ENCODE data around the gene COIL.
"Not testable (repeated sequence)": the region's sequence is repeated elsewhere in the genome, so short reads cannot be mapped to it uniquely, and the experiment has no call there.

COIL gene

DNA sequence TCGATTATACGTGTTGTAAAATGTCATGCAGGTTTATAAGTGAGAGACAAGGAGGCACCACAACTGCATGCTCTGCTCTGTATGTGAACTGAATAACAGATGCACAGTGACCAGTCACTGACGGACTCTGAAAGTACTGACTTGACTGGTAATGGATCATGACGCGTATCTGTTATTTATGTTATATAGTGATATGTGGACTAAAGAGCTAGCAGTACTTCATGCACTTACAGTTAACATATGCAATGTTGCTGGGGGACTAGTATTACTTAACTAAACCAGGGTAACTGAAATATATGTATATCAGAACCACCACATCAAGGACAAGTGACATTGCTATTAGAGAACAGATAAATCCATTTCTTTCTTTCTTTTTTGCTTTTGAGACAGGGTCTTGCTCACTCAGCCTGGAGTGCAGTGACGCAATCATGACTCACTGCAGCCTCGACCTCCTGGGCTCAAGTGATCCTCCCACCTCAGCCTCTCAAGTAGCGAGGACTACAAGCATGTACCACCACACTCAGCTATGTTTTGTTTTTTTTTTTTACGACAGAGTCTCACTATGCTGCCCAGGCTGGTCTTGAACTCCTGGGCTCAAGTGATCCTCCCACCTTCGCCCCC, 17.2 kb downstream of the COIL start:
- Histone ChIP-seq H3K9ac (ENCODE audit: low read length) (no peak overlapping the region), H3K9me3 (ENCODE audit: control insufficient read depth, low read length) (no peaks in the 10 kb centered on the region), H3K36me3 (ENCODE audit: control insufficient read depth, insufficient read depth, low read length) (no peaks in the 10 kb centered on the region), H3K4me3 (ENCODE audit: low read length) (no peak overlapping the region), H3K27me3 (ENCODE audit: control insufficient read depth, insufficient read depth, low read length) (no peaks in the 10 kb centered on the region), H3K4me1 (ENCODE audit: control insufficient read depth, insufficient read depth, low read length) (no peaks in the 10 kb centered on the region)

DNA sequence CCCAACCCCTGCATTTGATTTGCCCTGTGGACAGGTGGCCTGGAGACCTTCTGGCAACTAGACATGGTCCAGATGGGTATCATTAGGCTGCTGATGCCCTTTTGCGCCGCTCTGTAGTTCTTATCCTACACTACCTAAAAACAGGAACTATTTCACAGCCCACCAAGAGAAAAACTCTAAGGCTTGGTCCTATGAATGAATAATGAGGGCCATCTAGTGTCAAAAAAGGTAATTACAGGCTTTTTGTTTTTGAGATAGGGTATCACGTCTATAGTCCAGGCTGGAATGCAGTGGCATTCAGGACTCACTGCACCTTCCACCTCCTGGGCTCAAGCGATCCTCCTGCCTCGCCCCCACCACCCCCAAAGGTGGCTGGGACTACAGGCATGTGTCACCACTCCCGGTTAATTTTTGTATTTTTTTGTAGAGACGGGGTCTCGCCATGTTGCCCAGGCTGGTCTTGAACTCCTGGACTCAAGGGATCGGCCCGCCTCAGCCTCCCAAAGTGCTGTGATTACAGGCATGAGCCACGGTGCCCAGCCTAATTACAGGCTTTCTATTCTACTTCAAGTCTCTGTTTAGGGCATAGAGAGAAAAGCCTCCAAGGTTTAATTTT, 20.9 kb downstream of the COIL start:
- no peak overlapping the region for H3K4me3 ChIP-seq (ENCODE audit: low read length)
- no peaks in the 10 kb centered on the region for H3K27me3 ChIP-seq (ENCODE audit: control insufficient read depth, insufficient read depth, low read length)
- no peaks in the 10 kb centered on the region for H3K36me3 ChIP-seq (ENCODE audit: control insufficient read depth, insufficient read depth, low read length)
- no peak overlapping the region for H3K9ac ChIP-seq (ENCODE audit: low read length)
- peaks cover 8% of the 10 kb centered on the region for H3K4me1 ChIP-seq (ENCODE audit: control insufficient read depth, insufficient read depth, low read length)
- H3K9me3 ChIP-seq (ENCODE audit: control insufficient read depth, low read length) = no peaks in the 10 kb centered on the region

DNA sequence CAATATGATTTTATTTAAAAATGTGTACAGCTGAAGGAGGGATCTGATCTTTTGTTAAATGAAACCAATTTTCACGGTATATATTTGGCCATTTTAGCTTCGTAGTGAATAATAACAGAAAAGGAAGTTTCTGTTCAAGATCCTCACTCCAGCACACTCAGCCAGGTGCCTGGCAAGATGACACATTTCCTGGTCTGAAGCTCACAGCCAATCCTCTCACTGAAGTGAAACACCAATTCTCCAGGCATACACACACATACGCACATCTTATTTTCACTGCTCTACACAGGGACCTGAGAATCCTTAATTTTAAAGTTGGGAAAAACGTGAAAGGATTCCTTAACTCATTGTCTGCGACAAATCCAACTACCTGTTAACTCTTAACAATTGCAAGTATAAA, 22.6 kb downstream of the COIL start:
- not testable (repeated sequence) for H3K4me3 ChIP-seq (ENCODE audit: low read length); H3K9me3 ChIP-seq (ENCODE audit: control insufficient read depth, low read length); H3K27me3 ChIP-seq (ENCODE audit: control insufficient read depth, insufficient read depth, low read length); H3K4me1 ChIP-seq (ENCODE audit: control insufficient read depth, insufficient read depth, low read length); H3K9ac ChIP-seq (ENCODE audit: low read length); H3K36me3 ChIP-seq (ENCODE audit: control insufficient read depth, insufficient read depth, low read length)

DNA sequence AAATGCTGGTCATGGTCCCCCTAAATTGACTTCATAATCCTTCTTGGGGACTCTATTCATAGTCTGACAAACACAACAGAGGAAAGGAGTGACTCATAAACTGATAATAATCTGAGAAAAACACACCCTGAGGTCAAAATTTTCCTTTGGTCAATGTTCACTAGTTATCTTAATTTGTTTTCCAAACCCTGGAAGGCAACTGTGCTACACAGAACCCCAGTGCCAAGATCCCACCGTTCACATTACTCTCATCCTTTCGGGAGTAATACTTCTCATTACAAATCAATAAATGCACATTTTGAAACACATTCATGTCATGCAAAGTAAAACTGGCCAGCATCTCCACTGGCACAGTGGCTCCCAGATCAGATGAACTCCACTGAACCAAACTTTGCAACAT, 23.2 kb downstream of the COIL start:
- no peaks in the 10 kb centered on the region for H3K27me3 ChIP-seq (ENCODE audit: control insufficient read depth, insufficient read depth, low read length)
- H3K4me3 ChIP-seq (ENCODE audit: low read length) = no peak overlapping the region
- no peak overlapping the region for H3K9ac ChIP-seq (ENCODE audit: low read length)
- H3K4me1 ChIP-seq (ENCODE audit: control insufficient read depth, insufficient read depth, low read length) = peaks cover 8% of the 10 kb centered on the region
- no peaks in the 10 kb centered on the region for H3K36me3 ChIP-seq (ENCODE audit: control insufficient read depth, insufficient read depth, low read length)
- H3K9me3 ChIP-seq (ENCODE audit: control insufficient read depth, low read length) = no peaks in the 10 kb centered on the region

DNA sequence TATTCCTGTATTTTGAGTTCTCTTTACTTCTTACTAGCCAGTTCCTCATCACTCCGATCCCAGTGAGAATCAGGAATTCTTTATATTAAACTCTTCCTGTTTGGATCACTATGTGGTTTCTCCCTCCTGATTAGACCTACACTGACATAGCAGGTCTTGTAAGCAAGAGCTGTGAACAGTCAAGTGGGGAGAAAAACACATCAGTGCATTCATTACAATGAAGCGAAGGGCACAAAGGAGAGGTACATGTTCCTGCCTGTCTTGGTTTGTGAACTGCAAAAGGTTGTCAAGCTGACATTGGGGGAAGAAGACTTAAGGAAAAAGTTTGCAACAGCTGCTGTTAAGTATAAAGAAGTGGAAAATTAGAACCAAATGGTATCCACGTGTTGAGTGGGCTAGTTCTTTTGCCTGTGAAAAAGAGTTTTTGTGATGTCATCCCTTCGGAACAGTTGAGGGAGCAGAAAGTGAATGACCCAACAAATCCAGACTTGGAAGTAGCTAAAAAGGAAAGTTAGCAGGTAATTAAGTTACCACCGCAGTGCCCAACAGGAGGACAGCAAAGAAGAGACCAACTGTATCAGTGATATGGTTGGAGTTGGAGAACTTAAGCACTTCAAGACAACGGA, 24.0 kb downstream of the COIL start:
- Histone ChIP-seq H3K4me1 (ENCODE audit: control insufficient read depth, insufficient read depth, low read length) (peaks cover 8% of the 10 kb centered on the region), H3K9me3 (ENCODE audit: control insufficient read depth, low read length) (no peaks in the 10 kb centered on the region), H3K9ac (ENCODE audit: low read length) (no peak overlapping the region), H3K4me3 (ENCODE audit: low read length) (no peak overlapping the region), H3K27me3 (ENCODE audit: control insufficient read depth, insufficient read depth, low read length) (no peaks in the 10 kb centered on the region), H3K36me3 (ENCODE audit: control insufficient read depth, insufficient read depth, low read length) (no peaks in the 10 kb centered on the region)

DNA sequence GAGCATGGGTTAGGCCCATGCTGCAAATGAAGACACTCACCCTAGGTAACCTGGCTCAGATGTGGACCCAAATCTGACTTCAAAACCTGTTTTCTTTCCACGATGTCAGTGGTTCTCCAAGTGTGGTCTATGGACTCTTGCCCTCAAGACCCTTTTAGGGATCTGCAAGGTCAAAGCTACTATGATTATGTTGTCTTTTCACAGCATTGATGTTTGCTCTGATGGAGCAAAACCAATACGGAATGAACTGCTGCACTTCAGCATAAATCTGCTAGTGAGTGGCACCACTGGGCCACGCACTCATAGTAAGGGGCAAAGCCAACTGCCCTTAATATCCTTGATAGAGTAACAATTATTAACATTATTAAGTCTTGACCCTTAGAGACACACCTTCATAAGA, 25.4 kb downstream of the COIL start:
- H3K27me3 ChIP-seq (ENCODE audit: control insufficient read depth, insufficient read depth, low read length) = no peaks in the 10 kb centered on the region
- H3K4me1 ChIP-seq (ENCODE audit: control insufficient read depth, insufficient read depth, low read length) = peaks cover 8% of the 10 kb centered on the region
- H3K9me3 ChIP-seq (ENCODE audit: control insufficient read depth, low read length) = no peaks in the 10 kb centered on the region
- no peaks in the 10 kb centered on the region for H3K36me3 ChIP-seq (ENCODE audit: control insufficient read depth, insufficient read depth, low read length)
- no peak overlapping the region for H3K4me3 ChIP-seq (ENCODE audit: low read length)
- no peak overlapping the region for H3K9ac ChIP-seq (ENCODE audit: low read length)

DNA sequence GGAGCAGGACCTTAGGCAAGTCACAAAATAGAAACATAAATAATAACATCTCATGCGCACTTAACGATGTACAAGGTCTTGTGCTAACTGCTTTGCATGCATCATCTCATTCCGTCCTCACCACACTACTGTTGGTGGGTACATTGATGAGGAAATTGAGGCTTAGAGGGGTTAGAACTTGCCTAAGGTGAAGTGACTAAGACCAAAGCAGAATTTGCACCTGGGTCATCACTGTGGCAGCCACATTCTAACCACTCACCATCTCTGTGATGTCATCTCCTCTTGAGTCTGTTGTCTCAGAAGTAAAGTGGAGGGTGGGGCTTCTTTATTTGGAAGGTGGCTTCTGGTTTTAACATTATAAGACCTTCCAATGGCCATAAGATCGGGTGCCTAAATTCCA, 26.6 kb downstream of the COIL start:
- Histone ChIP-seq H3K9me3 (ENCODE audit: control insufficient read depth, low read length) (no peaks in the 10 kb centered on the region), H3K27me3 (ENCODE audit: control insufficient read depth, insufficient read depth, low read length) (no peaks in the 10 kb centered on the region), H3K4me3 (ENCODE audit: low read length) (no peak overlapping the region), H3K9ac (ENCODE audit: low read length) (no peak overlapping the region), H3K36me3 (ENCODE audit: control insufficient read depth, insufficient read depth, low read length) (no peaks in the 10 kb centered on the region), H3K4me1 (ENCODE audit: control insufficient read depth, insufficient read depth, low read length) (peaks cover 8% of the 10 kb centered on the region)

DNA sequence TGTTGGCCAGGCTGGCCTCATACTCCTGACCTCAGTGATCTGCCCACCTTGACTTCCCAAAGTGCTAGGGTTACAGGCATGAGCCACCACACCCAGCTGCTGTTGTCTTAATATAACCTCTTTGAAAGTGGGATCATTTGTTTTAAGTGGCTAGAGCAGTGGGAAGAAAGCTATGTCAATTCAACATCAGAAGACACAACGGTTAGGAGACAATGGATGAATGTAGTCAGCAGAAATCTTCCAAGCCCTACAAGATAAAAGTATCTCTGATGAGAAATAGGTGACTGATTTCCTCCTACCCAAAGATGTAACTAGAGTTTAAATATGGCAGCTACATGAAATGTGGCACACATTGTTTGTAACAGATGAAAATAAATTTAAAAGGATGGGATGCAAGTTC, 27.0 kb downstream of the COIL start:
- no peaks in the 10 kb centered on the region for H3K36me3 ChIP-seq (ENCODE audit: control insufficient read depth, insufficient read depth, low read length)
- H3K27me3 ChIP-seq (ENCODE audit: control insufficient read depth, insufficient read depth, low read length) = no peaks in the 10 kb centered on the region
- no peaks in the 10 kb centered on the region for H3K9me3 ChIP-seq (ENCODE audit: control insufficient read depth, low read length)
- H3K9ac ChIP-seq (ENCODE audit: low read length) = no peak overlapping the region
- H3K4me3 ChIP-seq (ENCODE audit: low read length) = no peak overlapping the region
- H3K4me1 ChIP-seq (ENCODE audit: control insufficient read depth, insufficient read depth, low read length) = peaks cover 8% of the 10 kb centered on the region

DNA sequence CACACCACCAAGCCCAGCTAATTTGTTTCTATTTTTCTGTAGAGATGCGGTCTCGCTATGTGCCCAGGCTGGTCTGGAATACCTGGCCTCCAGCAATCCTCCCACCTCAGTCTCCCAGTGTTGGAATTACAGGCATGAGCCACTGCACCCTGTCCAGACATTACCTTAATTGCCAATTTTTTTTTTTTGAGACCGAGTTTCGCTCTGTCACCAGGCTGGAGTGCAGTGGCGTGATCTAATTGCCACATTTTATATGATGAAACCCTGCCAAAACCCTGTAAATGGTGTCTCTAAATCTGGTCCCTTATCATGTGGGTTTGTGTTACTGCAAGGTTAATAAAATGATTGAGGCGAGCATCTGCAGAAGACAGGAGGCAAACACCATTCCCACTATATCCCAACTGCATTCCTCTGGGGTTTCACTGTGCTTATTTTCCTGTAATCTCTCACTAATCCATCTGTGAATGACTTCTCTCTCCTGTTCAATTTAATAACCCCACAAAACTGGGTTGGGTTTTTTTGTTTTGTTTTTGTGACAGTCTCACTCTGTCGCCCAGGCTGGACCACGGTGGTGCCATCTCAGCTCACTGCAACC, 27.6 kb downstream of the COIL start:
- no peak overlapping the region for H3K9ac ChIP-seq (ENCODE audit: low read length)
- no peak overlapping the region for H3K4me3 ChIP-seq (ENCODE audit: low read length)
- H3K4me1 ChIP-seq (ENCODE audit: control insufficient read depth, insufficient read depth, low read length) = peaks cover 8% of the 10 kb centered on the region
- no peaks in the 10 kb centered on the region for H3K27me3 ChIP-seq (ENCODE audit: control insufficient read depth, insufficient read depth, low read length)
- no peaks in the 10 kb centered on the region for H3K9me3 ChIP-seq (ENCODE audit: control insufficient read depth, low read length)
- H3K36me3 ChIP-seq (ENCODE audit: control insufficient read depth, insufficient read depth, low read length) = no peaks in the 10 kb centered on the region

DNA sequence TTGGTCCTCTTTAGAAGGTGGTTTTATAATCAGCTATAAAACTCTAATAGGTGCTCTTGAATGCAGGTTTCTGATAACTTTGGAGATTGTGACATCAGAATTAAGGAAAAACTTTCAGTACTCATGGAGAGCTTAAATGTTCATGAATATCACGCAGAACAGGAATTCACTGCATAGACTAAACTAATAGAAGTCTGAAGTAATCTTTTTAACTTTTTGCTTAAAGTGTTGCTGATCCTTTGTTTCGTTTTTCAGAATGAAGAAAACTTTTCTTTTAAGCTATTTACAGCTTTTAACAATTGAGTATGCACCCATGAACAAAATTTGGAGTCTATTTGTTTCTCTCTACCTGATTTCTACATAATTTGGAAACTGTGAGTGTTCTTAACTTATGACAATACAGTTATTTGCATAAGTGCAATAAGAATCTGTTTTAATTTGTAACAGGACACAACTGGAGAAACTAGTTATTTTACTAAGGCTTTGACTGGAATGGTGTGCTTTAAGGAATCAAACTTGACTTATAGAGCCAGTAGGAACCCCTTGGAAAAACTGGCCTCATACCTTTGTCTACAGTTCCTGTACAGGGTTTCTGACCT, 30.0 kb downstream of the COIL start:
- Histone ChIP-seq H3K9ac (ENCODE audit: low read length) (no peak overlapping the region), H3K27me3 (ENCODE audit: control insufficient read depth, insufficient read depth, low read length) (no peaks in the 10 kb centered on the region), H3K9me3 (ENCODE audit: control insufficient read depth, low read length) (no peaks in the 10 kb centered on the region), H3K4me1 (ENCODE audit: control insufficient read depth, insufficient read depth, low read length) (no peaks in the 10 kb centered on the region), H3K36me3 (ENCODE audit: control insufficient read depth, insufficient read depth, low read length) (no peaks in the 10 kb centered on the region), H3K4me3 (ENCODE audit: low read length) (no peak overlapping the region)

DNA sequence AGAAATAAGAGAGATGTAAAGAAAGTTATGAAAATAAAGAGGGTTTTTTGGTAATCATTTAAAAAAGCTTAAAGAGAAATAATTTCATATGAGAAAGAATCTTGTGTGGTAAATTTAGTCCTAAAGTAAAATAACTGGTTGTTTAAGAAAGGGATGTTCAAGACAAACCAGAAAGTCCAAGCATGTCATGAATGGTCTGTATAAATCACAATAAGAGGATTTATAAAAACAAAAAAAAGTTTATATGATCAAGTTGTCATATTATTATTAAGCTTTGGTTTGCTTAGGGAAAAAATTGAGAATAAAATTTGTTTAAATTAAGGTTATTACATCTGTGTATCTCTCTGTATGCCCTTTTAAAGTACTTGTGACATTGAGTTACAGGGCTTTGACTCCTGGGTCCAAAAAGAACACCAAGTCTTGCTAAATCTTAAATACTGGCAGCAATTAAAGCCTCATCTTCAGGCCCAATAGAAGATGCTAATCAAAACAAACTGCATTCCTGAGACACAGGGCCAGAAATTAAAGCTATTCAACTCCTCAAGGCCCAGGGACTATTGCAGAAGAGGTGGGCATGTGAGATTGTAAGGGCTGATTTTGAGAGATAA, 31.4 kb downstream of the COIL start:
- H3K9me3 ChIP-seq (ENCODE audit: control insufficient read depth, low read length) = no peaks in the 10 kb centered on the region
- H3K4me3 ChIP-seq (ENCODE audit: low read length) = no peak overlapping the region
- no peaks in the 10 kb centered on the region for H3K4me1 ChIP-seq (ENCODE audit: control insufficient read depth, insufficient read depth, low read length)
- no peaks in the 10 kb centered on the region for H3K27me3 ChIP-seq (ENCODE audit: control insufficient read depth, insufficient read depth, low read length)
- no peaks in the 10 kb centered on the region for H3K36me3 ChIP-seq (ENCODE audit: control insufficient read depth, insufficient read depth, low read length)
- no peak overlapping the region for H3K9ac ChIP-seq (ENCODE audit: low read length)

DNA sequence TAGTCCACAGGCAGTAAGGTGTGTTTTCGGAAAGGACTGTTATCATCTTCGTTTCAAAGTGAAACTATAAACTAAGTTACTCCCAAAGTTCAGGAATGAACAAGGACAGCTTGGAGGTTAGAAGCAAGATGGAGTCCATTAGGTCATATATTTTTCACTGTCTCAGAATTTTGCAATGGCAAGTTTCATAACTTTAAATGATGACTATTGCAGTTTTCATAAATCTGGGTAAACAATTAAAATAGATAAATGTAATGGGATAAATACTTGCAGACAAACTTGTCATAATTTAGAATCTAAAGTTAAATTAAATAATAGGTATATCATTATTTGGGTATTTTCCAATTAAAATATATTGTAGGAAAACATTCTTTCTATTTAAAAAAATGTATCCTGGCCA, 32.3 kb downstream of the COIL start:
- Histone ChIP-seq H3K4me3 (ENCODE audit: low read length) (no peak overlapping the region), H3K9ac (ENCODE audit: low read length) (no peak overlapping the region), H3K9me3 (ENCODE audit: control insufficient read depth, low read length) (no peaks in the 10 kb centered on the region), H3K4me1 (ENCODE audit: control insufficient read depth, insufficient read depth, low read length) (no peaks in the 10 kb centered on the region), H3K36me3 (ENCODE audit: control insufficient read depth, insufficient read depth, low read length) (no peaks in the 10 kb centered on the region), H3K27me3 (ENCODE audit: control insufficient read depth, insufficient read depth, low read length) (no peaks in the 10 kb centered on the region)

All from mucosa of stomach (tissue), 1 donor.